Panc1 (cell line): Measurements from ENCODE around the gene RASD1. TPM values are rescaled to one million over a fixed set of nuclear protein-coding genes. Genes with fewer than 3 reads are reported as not detected.

Experiments used
- ATAC-seq: fragments of 200-7000 bp; cut with Tn5 transposase; 2 replicates; pipeline ENCODE4 v1.9.1; 2020; ENCODE audit warnings: mild to moderate bottlenecking, moderate library complexity
- BruUV-seq: library from RNA; stranded (reverse); fragments of 400-500 nt; replicated peaks from 2 replicates; lab custom pipeline; 2021; lab: Mats Ljungman, UMichigan
- CTCF ChIA-PET: fragments of 300-600 bp; sonication (Branson Sonifier 250); formaldehyde crosslinking; loops from one replicate; lab custom pipeline; 2022; ENCODE audit warnings: antibody characterized with exemption; lab: Charles Lee
- POLR2A ChIA-PET: fragments of 300-600 bp; sonication (Branson Sonifier 250); formaldehyde crosslinking; loops from one replicate; lab custom pipeline; 2022; ENCODE audit warnings: antibody characterized with exemption; lab: Charles Lee
- DNase-seq: peaks from one replicate; pipeline ENCODE4 v3.0.0-alpha.2; 2010; ENCODE audit warnings: low read depth, low spot score
- H3K27ac ChIP-seq: 2 replicates; pipeline ENCODE4 v1.5.1; 2011; ENCODE audit warnings: mild to moderate bottlenecking, low read length, inconsistent platforms
- H3K27me3 ChIP-seq: fragments of 200-500 bp; sonication (Bioruptor generic); 2 replicates; pipeline ENCODE4 v1.6.0; 2014; ENCODE audit warnings: low read length, inconsistent platforms; ENCODE audit not compliant: control insufficient read depth, insufficient read depth
- H3K36me3 ChIP-seq: fragments of 200-500 bp; sonication (Bioruptor generic); 2 replicates; pipeline ENCODE4 v1.5.1; 2014; ENCODE audit warnings: inconsistent platforms, mild to moderate bottlenecking, low read length, moderate library complexity; ENCODE audit not compliant: control insufficient read depth, insufficient read depth
- H3K4me1 ChIP-seq: 2 replicates; pipeline ENCODE4 v1.5.1; 2011; ENCODE audit warnings: inconsistent platforms, mild to moderate bottlenecking, low read length, moderate library complexity; ENCODE audit not compliant: control insufficient read depth, insufficient read depth
- H3K4me3 ChIP-seq, 2 experiments: 2 replicates each; pipeline ENCODE4 v1.5.1; 2011 to 2012; ENCODE audit warnings: low read depth in 2 of 2, low read length in 2 of 2, mild to moderate bottlenecking in 2 of 2, inconsistent platforms in 1 of 2, moderate library complexity in 1 of 2
- H3K9me3 ChIP-seq: fragments of 200-500 bp; sonication (Bioruptor generic); 2 replicates; pipeline ENCODE4 v1.5.1; 2014; ENCODE audit warnings: low read depth, mild to moderate bottlenecking, inconsistent platforms, low read length, moderate library complexity; ENCODE audit not compliant: control insufficient read depth, insufficient read depth
- POLR2AphosphoS5 ChIP-seq: IDR thresholded peaks from 2 replicates; pipeline ENCODE4 v1.6.1; 2012; ENCODE audit warnings: mild to moderate bottlenecking, low read depth, low read length, moderate library complexity
- SIN3A ChIP-seq: IDR thresholded peaks from 2 replicates; pipeline ENCODE4 v1.6.1; 2012; ENCODE audit warnings: low read depth, mild to moderate bottlenecking, low read length, moderate library complexity, borderline replicate concordance; ENCODE audit not compliant: insufficient read depth
- TCF7L2 ChIP-seq: IDR thresholded peaks from 2 replicates; pipeline ENCODE4 v1.6.1; 2011; ENCODE audit warnings: mild to moderate bottlenecking, low read depth, low read length, inconsistent platforms
- in situ Hi-C: cut with HindIII; loops from 2 replicates; pipeline ENCODE4 v1.10.0; 2016; ENCODE audit warnings: low sequenced_read_pairs, low pct_unique_long_range_greater_than_20kb
- intact Hi-C: fragments of 100-400 bp; cut with micrococcal nuclease; formaldehyde crosslinking; loops from one replicate; pipeline ENCODE4 v1.10.0; 2022; ENCODE audit not compliant: unreplicated experiment
- total RNA-seq: library from RNA; stranded (reverse); gene quantifications from one replicate; pipeline ENCODE4 v1.2.1, GENCODE V29; 2021; ENCODE audit not compliant: unreplicated experiment
- TF ChIP-seq, protein P1 (sequence below): fragments of 450-650 bp; IDR thresholded peaks from 2 replicates; pipeline ENCODE4 v1.5.1; 2017; ENCODE audit warnings: mild to moderate bottlenecking
- TF ChIP-seq, protein P2 (sequence below), 2 experiments: IDR thresholded peaks; 2 replicates each; pipeline ENCODE4 v1.6.1; 2011 to 2012; ENCODE audit warnings: low read depth in 2 of 2, control low read depth in 1 of 2, low read length in 1 of 2, mild to moderate bottlenecking in 1 of 2, moderate library complexity in 1 of 2; ENCODE audit not compliant: insufficient read depth in 1 of 2

The RASD1 gene
- total RNA-seq, 1 experiment from 2014 or later, result 1.7 TPM

DNA sequence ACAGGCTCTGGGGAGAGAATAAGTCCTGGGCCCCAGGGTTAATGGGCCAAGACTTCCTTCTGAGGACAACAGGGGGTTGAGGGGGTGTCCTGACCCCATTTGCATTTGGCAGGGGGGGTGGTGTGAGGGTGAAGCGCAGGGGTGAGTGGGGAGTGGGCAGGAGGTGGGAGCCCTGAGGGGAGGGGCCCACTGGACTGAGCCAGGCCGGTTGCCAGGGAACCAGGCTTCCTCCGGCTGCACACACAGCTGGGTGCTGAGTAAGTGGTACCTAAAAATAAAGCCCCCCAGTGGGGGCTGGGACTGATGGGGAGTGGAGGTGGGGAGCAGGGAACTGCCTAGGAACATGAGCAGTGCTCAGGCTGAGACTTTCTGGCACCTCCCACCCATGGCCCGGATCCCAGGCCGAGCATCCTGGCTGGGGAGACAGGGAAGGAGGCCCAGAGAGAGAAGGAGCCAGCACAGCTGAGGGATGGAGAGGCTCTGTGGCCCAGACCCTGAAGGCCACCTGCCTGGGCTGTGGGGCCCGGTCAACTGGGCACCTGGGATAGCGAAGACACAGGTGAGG, 7.5 kb upstream of the RASD1 start:
- intact Hi-C loops (no loop called here), in situ Hi-C loops (no loop called here)
- ATAC-seq (no peak), DNase-seq (no peak)
- POLR2A ChIA-PET, result no interaction called here
- Histone ChIP-seq H3K4me3 (no peak overlapping the region), H3K27ac (no peak overlapping the region), H3K36me3 (no peaks in the 10 kb centered on the region), H3K4me1 (no peaks in the 10 kb centered on the region), H3K9me3 (no peaks in the 10 kb centered on the region), H3K27me3 (no peaks in the 10 kb centered on the region)
- TF ChIP-seq, protein P1, sequence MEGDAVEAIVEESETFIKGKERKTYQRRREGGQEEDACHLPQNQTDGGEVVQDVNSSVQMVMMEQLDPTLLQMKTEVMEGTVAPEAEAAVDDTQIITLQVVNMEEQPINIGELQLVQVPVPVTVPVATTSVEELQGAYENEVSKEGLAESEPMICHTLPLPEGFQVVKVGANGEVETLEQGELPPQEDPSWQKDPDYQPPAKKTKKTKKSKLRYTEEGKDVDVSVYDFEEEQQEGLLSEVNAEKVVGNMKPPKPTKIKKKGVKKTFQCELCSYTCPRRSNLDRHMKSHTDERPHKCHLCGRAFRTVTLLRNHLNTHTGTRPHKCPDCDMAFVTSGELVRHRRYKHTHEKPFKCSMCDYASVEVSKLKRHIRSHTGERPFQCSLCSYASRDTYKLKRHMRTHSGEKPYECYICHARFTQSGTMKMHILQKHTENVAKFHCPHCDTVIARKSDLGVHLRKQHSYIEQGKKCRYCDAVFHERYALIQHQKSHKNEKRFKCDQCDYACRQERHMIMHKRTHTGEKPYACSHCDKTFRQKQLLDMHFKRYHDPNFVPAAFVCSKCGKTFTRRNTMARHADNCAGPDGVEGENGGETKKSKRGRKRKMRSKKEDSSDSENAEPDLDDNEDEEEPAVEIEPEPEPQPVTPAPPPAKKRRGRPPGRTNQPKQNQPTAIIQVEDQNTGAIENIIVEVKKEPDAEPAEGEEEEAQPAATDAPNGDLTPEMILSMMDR, result no peak
- TF ChIP-seq TCF7L2 (no peak), POLR2AphosphoS5 (no peak), SIN3A (no peak)
- TF ChIP-seq, protein P2, sequence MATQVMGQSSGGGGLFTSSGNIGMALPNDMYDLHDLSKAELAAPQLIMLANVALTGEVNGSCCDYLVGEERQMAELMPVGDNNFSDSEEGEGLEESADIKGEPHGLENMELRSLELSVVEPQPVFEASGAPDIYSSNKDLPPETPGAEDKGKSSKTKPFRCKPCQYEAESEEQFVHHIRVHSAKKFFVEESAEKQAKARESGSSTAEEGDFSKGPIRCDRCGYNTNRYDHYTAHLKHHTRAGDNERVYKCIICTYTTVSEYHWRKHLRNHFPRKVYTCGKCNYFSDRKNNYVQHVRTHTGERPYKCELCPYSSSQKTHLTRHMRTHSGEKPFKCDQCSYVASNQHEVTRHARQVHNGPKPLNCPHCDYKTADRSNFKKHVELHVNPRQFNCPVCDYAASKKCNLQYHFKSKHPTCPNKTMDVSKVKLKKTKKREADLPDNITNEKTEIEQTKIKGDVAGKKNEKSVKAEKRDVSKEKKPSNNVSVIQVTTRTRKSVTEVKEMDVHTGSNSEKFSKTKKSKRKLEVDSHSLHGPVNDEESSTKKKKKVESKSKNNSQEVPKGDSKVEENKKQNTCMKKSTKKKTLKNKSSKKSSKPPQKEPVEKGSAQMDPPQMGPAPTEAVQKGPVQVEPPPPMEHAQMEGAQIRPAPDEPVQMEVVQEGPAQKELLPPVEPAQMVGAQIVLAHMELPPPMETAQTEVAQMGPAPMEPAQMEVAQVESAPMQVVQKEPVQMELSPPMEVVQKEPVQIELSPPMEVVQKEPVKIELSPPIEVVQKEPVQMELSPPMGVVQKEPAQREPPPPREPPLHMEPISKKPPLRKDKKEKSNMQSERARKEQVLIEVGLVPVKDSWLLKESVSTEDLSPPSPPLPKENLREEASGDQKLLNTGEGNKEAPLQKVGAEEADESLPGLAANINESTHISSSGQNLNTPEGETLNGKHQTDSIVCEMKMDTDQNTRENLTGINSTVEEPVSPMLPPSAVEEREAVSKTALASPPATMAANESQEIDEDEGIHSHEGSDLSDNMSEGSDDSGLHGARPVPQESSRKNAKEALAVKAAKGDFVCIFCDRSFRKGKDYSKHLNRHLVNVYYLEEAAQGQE (IDR thresholded peaks at IDR 0.05; ENCODE audit: insufficient read depth in 1 of 2, low read depth in 2 of 2, low read length in 1 of 2), result no peak
- CTCF ChIA-PET, result no interaction called here
- BruUV-seq, result no TSS peak

DNA sequence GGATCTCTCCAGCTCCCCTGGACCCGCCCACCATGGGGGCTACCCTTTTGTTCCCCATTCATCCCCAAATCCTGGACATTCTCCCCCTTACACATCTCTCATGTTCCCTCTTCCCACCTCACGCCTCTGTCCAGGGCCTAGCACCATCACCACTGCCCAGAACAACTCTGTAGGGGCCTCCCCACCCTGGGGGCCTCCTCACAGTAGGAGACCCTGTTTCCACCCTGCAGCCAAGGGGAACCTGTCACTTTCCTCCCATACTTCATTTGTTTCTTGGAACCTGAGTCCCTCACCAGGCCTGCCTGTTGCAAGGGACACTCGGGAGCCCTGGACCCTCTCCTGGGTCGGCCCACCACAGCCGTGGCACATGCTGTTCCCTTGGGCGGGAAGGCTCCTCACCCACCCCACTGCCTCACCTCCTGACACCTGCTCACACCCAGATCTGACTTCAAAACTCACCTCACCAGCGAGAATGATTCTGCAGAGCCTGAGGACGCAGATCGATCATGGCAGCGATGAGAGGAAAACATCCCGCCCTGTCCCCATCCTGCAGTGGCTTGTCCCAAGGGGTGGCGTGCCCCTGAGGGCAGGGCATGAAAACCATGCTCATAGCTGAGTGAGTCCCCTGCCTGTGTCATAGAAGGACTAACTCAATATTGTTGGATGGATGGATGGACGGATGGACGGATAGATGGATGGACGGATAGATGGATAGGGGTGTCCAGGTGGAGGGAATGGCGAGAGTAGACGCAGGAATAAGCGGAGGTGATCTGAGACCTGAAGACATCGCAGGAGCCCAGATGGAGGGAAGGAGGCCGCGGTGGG, 6.8 kb upstream of the RASD1 start:
- DNase-seq, result no peak
- ChIA-PET POLR2A (no interaction called here), CTCF (no interaction called here)
- Histone ChIP-seq H3K4me3 (no peak overlapping the region), H3K27me3 (no peaks in the 10 kb centered on the region), H3K9me3 (no peaks in the 10 kb centered on the region), H3K27ac (no peak overlapping the region), H3K4me1 (no peaks in the 10 kb centered on the region), H3K36me3 (no peaks in the 10 kb centered on the region)
- no peak for TF ChIP-seq SIN3A
- no peak for TF ChIP-seq POLR2AphosphoS5
- TF ChIP-seq, protein P2 (IDR thresholded peaks at IDR 0.05; ENCODE audit: insufficient read depth in 1 of 2, low read depth in 2 of 2, low read length in 1 of 2), result no peak
- TF ChIP-seq TCF7L2, result no peak
- intact Hi-C loops, result no loop called here
- BruUV-seq, result no TSS peak
- ATAC-seq, result no peak
- in situ Hi-C loops, result no loop called here
